NCI-H1417 treated with DMSO at 0.1 percent for 48 hours (cell line): ENCODE data around the gene PCDHGA8.
"Not testable (repeated sequence)": the region's sequence is repeated elsewhere in the genome, so short reads cannot be mapped to it uniquely, and the experiment has no call there.

Experiments used
- DNase-seq: peaks from one replicate; lab custom pipeline; 2025; lab: John Stamatoyannopoulos, UW

Gene PCDHGA8

GRCh38 chr5:141371572-141372475 is 20.6 kb upstream of the PCDHGA8 start:
- no peak for DNase-seq

GRCh38 chr5:141373673-141374317 is 18.6 kb upstream of the PCDHGA8 start, which contains the start of gene PCDHGA6:
Gene PCDHGA6, plus strand, starts transcription at chr5:141373891. Its CDS starts 193 bp downstream, at chr5:141374084.
- DNase-seq, result no peak

- DNase-seq, result no peak
Observed at GRCh38 chr5:141374627-141375026, 17.8 kb upstream of the PCDHGA8 start.

- not testable (repeated sequence) for DNase-seq
Observed at GRCh38 chr5:141375444-141376155, 16.8 kb upstream of the PCDHGA8 start.

GRCh38 chr5:141382469-141383294 is 9.8 kb upstream of the PCDHGA8 start, which contains the start of gene PCDHGA7:
Gene PCDHGA7, plus strand, starts transcription at chr5:141382742. Its CDS starts 158 bp downstream, at chr5:141382900.
- no peak for DNase-seq

- no peak for DNase-seq
Observed at GRCh38 chr5:141383345-141383744, 9.1 kb upstream of the PCDHGA8 start.

- no peak for DNase-seq
Observed at GRCh38 chr5:141384471-141385267, 7.8 kb upstream of the PCDHGA8 start.

GRCh38 chr5:141387557-141388311 is 4.7 kb upstream of the PCDHGA8 start, which contains the start of gene PCDHGB4:
Gene PCDHGB4, plus strand, starts transcription at chr5:141387698. Its CDS starts 187 bp downstream, at chr5:141387885.
- DNase-seq, result not testable (repeated sequence)

- no peak for DNase-seq
Observed at GRCh38 chr5:141388661-141389060, 3.8 kb upstream of the PCDHGA8 start.

GRCh38 chr5:141389153-141390042 is 3.0 kb upstream of the PCDHGA8 start:
- no peak for DNase-seq

GRCh38 chr5:141393267-141393666 is 834 bp downstream of the PCDHGA8 start:
- no peak for DNase-seq

GRCh38 chr5:141394401-141395187 is 2.2 kb downstream of the PCDHGA8 start:
- DNase-seq, result not testable (repeated sequence)

- DNase-seq, result not testable (repeated sequence)
Observed at GRCh38 chr5:141397756-141398551, 5.5 kb downstream of the PCDHGA8 start, which contains the start of gene PCDHGB5. Gene PCDHGB5, plus strand, starts transcription at chr5:141397947. Its CDS starts 181 bp downstream, at chr5:141398128.

- no peak for DNase-seq
Observed at GRCh38 chr5:141398608-141399007, 6.2 kb downstream of the PCDHGA8 start.

- no peak for DNase-seq
Observed at GRCh38 chr5:141399555-141400258, 7.3 kb downstream of the PCDHGA8 start.

GRCh38 chr5:141402553-141403243 is 10.3 kb downstream of the PCDHGA8 start, which contains the start of gene PCDHGA9:
Gene PCDHGA9, plus strand, starts transcription at chr5:141402778. Its CDS starts 175 bp downstream, at chr5:141402953.
- DNase-seq, result no peak
